Endothelial cell of umbilical vein (primary cell): ENCODE measurements around the gene IRF2.

Experiments
- EZH2 ChIP-seq: IDR thresholded peaks from 2 replicates; pipeline ENCODE4 v1.6.1; 2012; ENCODE audit warnings: borderline replicate concordance, low read depth, mild to moderate bottlenecking, moderate library complexity, low read length, inconsistent platforms; ENCODE audit not compliant: severe bottlenecking
- FOS ChIP-seq: IDR thresholded peaks from 2 replicates; pipeline ENCODE4 v1.6.1; 2011; ENCODE audit warnings: mild to moderate bottlenecking, low read length, moderate library complexity, borderline replicate concordance; ENCODE audit not compliant: insufficient read depth
- GATA2 ChIP-seq: IDR thresholded peaks from 2 replicates; pipeline ENCODE4 v1.7.0; 2011; ENCODE audit warnings: low read depth, mild to moderate bottlenecking, moderate library complexity, mixed read lengths, low read length; ENCODE audit not compliant: insufficient read length, insufficient read depth
- POLR2A ChIP-seq: IDR thresholded peaks from 2 replicates; pipeline ENCODE4 v1.6.1; 2012; ENCODE audit warnings: low read depth, mild to moderate bottlenecking, control low read depth, low read length
- POLR2AphosphoS5 ChIP-seq: IDR thresholded peaks from 2 replicates; pipeline ENCODE4 v1.6.1; 2012; ENCODE audit warnings: low read depth, mild to moderate bottlenecking, control low read depth, low read length, moderate library complexity; ENCODE audit not compliant: insufficient read depth
- TF ChIP-seq, protein P1 (sequence below), 2 donors: IDR thresholded peaks; 1 replicate in 1 of 2; 2 replicates in 1 of 2; pipeline ENCODE4 v1.5.1; 2011; ENCODE audit warnings: low read length in 2 of 2, mild to moderate bottlenecking in 2 of 2, moderate library complexity in 2 of 2, control low read depth in 1 of 2, inconsistent platforms in 1 of 2, low read depth in 1 of 2; ENCODE audit not compliant: insufficient read depth in 1 of 2; ENCODE audit errors: extremely low read depth in 1 of 2
- TF ChIP-seq, protein P2 (sequence below): IDR thresholded peaks from 2 replicates; pipeline ENCODE4 v1.6.1; 2011; ENCODE audit not compliant: insufficient read depth, insufficient read length

DNA sequence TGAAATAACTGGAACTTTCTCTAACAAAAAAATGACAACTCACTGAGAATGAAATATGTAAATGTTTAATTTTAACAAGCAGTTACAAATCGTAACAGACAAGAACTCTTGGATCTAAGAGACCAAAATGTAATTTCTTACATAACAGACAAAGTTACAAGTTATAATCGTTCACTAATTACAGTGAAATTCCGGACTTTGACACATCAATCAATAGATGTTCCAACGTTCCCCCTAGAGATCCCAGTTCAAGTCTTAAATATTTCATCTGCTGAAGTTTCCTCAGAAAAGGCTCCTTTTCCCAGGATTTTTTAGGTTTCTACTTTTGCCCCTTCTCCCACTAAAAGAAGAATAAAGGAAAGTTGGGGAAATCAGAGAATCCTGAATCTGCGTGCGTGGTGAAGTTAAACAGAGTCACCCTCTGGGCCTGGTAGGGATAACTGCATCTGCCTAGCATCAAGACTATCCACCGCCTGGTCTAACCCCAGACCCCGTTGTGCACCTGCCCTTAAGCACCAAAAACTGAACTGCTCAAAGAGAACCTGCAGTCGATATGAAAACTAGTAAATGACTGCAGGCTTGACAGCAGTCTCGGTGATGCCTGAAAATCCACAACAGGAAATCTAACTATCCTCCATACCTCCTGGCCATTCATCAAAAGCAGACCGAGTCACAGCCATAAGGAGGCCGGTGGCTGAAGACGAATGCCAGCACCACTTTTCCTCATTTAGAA is 2.3 kb downstream of the IRF2 start:
- TF ChIP-seq, protein P1, sequence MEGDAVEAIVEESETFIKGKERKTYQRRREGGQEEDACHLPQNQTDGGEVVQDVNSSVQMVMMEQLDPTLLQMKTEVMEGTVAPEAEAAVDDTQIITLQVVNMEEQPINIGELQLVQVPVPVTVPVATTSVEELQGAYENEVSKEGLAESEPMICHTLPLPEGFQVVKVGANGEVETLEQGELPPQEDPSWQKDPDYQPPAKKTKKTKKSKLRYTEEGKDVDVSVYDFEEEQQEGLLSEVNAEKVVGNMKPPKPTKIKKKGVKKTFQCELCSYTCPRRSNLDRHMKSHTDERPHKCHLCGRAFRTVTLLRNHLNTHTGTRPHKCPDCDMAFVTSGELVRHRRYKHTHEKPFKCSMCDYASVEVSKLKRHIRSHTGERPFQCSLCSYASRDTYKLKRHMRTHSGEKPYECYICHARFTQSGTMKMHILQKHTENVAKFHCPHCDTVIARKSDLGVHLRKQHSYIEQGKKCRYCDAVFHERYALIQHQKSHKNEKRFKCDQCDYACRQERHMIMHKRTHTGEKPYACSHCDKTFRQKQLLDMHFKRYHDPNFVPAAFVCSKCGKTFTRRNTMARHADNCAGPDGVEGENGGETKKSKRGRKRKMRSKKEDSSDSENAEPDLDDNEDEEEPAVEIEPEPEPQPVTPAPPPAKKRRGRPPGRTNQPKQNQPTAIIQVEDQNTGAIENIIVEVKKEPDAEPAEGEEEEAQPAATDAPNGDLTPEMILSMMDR (IDR thresholded peaks at IDR 0.05; ENCODE audit: extremely low read depth in 1 of 2, insufficient read depth in 1 of 2, low read depth in 1 of 2, low read length in 2 of 2), result no peak
- TF ChIP-seq EZH2 (no peak), POLR2A (no peak), GATA2 (no peak), FOS (no peak), POLR2AphosphoS5 (no peak)
- TF ChIP-seq, protein P2, sequence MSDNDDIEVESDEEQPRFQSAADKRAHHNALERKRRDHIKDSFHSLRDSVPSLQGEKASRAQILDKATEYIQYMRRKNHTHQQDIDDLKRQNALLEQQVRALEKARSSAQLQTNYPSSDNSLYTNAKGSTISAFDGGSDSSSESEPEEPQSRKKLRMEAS, result no peak
